ENCODE measurements around the gene GBE1.

The GBE1 gene

DNA sequence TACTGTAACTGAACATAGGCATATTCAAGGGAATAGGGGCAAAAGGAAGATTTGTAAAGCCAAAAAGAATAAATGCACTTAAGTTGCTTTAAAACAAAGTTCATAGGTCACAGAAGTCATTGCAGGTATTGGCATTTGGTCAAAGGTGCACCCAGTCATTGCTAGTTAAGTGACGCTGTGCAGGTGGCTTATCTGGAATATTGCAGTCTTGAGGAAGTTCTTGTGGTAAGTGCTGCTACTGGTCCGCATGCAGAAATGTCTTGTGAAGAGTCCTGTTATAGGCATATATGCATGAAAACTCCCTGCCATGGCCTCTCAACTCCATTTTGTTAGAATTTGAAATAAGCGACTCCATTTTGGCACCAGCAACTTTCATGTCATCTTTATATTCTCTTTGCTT is 293.1 kb downstream of the GBE1 start:
- no peak for DNase-seq (ENCODE audit: low spot score)

DNA sequence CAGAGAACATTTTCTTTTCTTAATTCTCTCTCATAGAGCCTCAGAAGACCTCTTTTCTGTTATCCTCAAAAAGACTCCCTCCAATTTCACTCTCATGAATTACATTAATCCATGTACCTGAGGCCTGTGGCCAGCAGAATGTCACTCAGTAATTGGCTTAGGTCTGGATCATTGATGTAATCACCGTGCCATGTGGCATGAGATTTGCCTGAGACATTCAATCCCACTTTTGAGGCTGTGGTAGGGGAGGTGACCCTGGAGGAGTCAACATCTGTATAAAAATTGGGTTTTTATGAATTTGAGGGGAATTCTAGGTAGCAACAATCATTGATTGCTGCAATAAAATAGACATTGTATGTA is 295.3 kb downstream of the GBE1 start:
- DNase-seq (ENCODE audit: low spot score), result no peak

DNA sequence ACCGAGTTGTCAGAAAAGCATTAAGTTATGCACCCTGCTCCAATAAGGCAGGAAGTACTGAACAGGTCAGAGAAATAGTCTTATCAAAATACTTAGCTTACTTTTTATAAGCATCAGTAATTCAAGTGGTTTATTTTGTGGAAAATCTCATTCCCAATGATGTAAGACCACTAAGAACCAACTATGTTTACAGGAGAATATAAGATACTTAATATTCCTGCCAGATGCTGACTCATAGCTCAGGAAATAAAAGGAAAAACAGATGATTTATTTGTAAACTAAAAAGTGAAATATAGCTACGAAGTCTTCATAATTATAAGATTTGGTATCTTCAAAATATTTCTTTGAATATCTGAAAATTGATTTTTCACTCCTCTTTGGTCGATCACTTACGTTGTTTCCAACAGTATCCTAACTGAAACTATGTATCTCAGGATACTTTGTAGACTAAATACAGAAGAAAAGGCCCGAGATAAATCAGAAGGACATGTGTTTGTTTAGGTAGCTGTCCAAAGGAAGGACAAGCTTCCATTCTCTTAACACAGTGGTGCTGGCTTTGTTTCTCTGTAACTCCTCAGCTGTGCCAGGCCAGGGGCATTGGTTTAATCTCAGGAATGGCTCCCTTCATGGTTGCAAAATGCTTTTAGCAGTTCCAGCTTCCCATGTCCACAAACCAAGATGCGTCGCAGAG is 295.8 kb downstream of the GBE1 start:
- no peak for DNase-seq (ENCODE audit: low spot score)

DNA sequence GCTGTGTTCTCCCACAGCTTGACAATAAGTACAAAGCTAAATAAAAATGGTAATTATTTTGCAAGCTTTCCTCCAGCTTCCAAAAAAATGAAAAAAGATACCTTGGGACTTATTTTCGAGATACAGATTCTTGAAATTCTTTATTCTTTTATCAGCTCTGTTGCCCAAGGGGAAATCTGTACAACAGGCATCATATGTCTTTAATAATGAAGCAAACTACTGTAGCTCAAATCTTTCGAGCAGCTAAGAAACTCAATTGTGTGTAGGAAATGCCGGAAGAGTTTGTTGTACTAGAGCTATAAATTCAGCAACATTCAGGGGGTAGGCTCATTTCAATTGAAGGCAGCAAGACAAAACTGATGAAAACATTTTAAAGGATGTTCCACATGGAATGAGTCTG is 297.7 kb downstream of the GBE1 start:
- DNase-seq (ENCODE audit: low spot score), result no peak

DNA sequence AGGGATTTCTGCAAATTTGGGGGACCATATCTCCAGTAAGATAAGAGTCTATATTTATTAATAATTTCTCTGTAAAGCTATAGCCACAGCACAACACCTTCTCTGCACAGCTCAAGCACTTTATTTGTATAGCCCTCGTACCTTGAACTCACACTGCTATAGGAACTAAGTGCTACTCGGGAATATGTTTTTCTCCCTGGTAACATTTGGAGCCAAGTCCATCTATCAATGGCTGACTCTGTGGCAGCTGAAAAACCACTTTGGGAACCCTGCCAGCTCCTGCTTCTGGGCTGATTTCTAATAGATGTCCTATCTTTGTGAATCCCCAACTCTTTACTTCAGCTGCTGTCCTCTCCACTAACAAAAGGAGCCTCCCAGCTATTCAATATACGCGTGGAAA is 298.5 kb downstream of the GBE1 start:
- DNase-seq (ENCODE audit: low spot score), result no peak

DNA sequence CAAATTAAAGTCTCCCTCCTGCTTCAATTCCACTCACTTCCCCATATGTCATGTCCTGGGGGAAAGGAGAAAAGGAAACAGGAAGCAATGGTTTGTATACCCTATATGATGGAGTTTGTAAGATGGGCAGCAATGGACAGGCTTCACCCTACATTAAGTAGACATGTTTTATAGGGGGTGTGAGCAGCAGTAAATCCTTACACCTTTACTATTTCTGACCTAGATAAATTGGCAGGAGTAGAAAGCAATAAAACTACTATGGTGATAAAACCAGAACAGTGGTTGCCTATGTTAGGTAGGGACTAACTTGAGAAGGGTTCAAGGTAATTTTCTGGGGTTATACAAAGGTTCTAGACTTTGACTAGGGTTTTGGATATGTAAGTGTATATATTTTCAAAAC is 301.7 kb downstream of the GBE1 start:
- DNase-seq (ENCODE audit: low spot score), result no peak

DNA sequence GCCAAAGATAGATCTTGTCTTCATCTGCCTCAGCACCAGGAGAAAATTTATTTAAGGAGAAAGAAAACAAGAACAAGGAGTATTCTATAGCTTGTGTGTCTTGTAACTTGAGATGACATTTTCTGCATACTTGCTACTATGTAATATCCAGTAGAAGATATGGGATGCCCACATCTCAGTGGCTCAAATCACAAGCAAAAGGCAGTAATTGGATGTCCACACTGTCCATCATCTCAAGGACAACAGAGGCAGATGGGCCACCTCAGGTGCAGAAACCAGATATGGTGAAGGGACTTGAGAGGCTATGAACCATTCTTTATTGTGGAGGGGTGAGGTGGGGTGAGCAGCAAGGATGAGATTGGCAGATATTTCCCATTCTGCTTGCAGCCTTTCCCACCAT is 309.0 kb downstream of the GBE1 start:
- DNase-seq (ENCODE audit: low spot score), result no peak

DNA sequence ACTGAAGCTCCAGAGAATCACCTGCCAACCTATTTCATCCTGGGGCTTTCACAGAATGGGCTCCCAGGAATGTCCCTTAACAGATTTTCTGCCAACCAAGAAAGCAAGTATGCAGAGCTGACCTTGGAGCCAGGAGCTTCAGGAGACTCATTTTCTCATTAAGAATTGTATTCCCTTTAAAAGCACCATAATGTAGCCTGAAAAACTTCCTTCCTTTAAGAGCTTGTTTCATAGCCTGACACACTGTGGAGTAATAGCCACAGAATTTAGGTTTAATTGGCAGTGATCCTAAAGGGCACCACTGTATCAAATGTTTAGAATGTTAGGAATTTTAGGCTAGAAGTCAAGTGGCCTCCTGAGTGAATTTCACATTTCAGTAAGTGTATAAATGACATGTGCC is 309.8 kb downstream of the GBE1 start:
- DNase-seq (ENCODE audit: low spot score), result no peak

DNA sequence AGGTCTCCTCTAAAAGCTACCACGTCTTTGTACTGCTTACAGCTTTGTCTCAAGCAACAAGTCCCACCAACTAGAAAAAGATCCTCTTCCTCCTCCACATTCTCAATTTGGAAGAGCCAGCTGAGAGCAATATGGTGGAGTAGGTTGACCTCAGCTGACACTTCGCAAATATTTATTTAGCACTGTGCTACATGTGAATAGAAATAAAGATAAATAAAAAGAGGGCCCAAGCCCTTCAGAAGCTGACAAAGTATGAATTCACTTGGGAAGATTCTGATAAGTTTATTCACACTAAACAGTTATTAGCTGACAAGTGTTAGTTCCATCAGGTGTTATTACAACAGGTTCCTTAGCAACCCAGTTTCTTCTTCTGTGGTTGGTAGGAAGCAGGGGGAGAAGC is 310.3 kb downstream of the GBE1 start:
- DNase-seq (ENCODE audit: low spot score), result no peak

DNA sequence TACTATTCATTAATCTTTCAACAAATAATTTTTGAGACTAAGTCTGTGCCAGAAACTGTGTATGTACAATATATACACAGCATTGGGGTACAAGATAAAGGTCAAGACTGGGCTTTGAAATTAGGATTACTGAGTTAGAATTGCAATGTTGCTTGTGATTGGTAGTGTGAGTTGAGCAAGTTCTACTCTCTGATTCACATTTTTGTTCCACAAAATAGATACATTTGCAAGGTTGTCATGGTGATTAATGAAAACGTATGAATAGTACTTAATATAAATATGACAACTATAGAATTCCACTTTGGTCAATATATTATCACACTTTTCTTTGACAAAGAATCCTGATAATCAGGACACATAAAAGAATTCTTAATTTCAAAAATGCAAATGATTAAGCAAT is 314.6 kb downstream of the GBE1 start:
- DNase-seq (ENCODE audit: low spot score), result no peak

DNA sequence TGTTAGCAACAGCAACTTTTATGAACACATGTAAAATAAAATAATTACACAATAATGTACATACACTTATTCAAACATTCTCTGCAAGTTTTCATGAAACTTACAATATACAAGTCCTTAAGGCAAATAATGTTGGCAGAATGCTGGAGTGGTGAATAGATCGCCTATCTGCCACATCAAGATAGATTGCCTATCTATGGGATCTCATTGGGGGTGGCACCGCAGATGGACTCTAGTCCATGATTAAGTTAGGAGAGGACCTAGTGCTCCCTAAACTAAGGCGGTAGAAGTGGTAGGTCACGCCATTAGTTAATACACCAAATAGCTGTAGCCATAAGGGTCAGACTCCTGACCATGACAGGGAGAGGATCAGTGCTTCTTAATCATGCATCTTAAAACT is 315.7 kb downstream of the GBE1 start:
- no peak for DNase-seq (ENCODE audit: low spot score)

DNA sequence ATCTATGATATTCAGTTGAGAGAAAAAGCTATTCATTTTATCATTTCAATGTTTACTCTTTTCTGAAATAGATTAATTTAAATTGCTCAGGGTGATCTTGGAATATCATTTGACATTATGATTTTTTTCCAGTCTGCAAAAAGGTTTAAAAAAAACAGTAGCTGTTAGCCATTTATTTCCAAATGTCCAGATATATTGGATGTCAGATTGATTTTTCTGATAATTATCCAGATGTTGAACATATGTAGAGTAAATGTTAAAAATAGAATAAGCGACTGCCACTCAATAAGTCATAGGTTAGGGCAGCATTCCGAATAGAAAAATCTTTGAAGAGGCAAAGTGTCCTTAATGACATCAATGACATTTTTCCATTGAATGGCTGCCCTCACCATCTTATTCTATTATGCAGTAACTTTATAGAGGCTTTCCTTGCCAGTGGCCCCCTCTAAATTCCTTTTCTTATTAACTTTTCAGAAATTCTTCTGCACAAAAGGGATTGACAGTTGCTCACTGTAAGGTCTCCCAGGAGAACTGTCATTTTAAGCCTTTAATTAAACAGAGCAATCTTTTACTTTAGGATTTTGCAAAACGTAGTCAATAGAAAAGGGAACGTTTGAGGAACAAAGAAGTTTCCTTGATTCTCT is 316.5 kb downstream of the GBE1 start:
- no peak for DNase-seq (ENCODE audit: low spot score)

DNA sequence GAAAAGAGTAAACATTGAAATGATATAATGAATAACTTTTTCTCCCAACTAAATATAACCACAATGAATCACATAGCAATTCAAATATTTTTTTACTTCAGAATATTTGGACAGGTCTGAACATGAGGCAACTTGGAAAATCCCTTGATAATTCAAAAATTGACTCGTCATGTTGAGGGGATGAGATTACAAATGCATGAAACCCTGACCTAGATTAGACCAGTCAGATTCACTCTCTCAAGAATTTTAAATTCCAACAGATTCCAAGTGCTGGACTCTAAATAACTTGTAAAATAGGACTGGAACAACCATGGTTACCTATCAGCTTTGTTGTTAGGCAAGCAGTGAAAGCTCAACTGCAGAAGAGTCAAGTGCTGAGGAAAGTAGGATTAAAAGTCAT is 317.5 kb downstream of the GBE1 start:
- DNase-seq (ENCODE audit: low spot score), result no peak

DNA sequence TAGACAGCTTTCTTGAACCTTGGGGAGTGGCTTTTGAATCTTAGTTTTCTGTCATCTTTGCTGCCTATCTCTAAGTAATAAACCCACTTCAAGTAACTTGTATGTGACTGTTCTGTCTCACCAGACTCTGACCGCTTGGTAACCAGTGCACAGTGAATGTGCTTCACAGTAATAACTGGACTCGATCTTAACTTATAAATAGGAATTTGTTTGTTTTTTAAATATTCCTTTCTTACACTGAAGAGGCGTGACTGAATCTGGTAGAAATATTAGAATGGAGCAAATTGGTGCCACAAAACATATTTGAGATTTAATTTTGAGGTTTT is 318.0 kb downstream of the GBE1 start:
- no peak for DNase-seq (ENCODE audit: low spot score)

DNA sequence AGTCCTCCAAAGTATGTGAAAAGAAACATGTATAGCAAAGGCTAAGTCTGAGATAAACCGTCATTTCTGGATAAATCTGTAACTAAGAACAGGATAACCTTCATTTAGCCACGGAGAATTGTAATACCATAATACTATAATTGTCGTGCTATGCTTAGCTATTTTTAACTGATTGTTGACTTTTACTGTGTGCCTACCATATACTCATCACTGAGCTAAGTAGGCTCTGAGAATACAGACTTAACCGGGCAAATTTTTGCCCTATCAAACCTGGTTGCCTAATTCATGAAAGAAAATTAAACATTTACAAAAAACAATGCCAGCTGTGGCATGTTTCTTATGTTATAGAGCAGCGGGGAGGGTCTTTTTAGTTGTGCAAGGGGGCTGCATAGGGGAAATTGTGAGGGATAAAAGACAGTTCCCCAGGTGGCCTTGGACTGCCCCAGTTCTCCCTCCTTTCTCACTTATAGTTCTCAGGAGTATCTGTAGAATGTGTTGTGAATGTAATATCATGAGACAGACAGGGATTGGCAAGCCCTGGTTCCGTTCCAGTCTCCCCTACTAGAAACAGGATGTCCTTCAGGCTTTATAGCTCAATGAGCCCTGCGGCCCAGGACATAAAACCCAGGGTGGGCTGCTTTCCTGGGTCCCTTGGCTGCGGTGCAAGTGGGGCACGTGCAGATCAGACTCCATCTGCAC is 318.5 kb downstream of the GBE1 start:
- no peak for DNase-seq (ENCODE audit: low spot score)

DNA sequence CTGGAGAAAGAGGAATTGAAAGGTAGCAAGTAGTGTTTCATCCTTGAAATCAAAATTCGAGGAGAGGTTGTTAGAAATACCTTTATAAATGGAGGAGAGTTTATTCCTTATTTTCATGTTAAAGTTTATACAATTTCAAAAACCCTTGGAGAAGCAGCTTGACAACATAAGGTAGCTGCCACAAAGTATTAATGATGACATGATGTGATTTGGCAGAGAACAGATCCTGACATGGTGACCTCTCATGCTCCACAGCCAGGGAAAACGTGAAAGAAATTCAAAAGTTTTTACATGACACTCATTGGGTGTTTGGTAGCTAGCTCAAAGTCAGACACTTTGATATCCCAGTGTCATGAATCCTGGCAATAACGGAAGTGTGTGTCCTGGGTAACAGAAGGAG is 320.8 kb downstream of the GBE1 start:
- no peak for DNase-seq (ENCODE audit: low spot score)
